PC-3 (cell line): ENCODE data around the gene KCTD1.

Experiments
- EZH2phosphoT487 ChIP-seq: fragments of 300-600 bp; sonication (generic); IDR thresholded peaks from 2 replicates; pipeline ENCODE4 v1.6.1; 2018; ENCODE audit warnings: mild to moderate bottlenecking, antibody characterized with exemption, low read length, borderline replicate concordance
- TF ChIP-seq, protein P1 (sequence below): fragments of 300-600 bp; sonication (generic); conservative IDR thresholded peaks from 2 replicates; pipeline ENCODE4 v1.5.1; 2017; ENCODE audit warnings: antibody characterized with exemption, low read depth, mild to moderate bottlenecking, low read length

DNA sequence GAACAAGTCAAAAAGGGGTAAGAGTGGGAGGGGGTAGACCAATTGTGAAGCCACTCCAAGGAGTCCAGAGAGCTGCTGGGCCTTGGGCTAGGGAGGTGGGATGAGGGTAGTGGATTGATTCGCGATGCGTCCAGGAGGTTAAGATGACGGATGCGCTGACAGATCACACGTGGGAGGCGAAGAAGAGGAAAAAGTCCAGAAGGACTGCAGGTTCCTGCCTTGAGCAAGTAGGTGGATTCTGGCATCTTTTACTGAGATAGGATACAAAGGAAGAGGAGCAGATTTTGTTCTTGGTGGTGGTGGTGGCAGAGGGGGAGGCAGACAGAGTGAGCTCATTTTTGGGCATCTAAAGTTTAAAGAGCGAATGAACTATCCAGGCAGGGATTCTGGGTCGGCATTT is 76.5 kb downstream of the KCTD1 start:
- TF ChIP-seq, protein P1, sequence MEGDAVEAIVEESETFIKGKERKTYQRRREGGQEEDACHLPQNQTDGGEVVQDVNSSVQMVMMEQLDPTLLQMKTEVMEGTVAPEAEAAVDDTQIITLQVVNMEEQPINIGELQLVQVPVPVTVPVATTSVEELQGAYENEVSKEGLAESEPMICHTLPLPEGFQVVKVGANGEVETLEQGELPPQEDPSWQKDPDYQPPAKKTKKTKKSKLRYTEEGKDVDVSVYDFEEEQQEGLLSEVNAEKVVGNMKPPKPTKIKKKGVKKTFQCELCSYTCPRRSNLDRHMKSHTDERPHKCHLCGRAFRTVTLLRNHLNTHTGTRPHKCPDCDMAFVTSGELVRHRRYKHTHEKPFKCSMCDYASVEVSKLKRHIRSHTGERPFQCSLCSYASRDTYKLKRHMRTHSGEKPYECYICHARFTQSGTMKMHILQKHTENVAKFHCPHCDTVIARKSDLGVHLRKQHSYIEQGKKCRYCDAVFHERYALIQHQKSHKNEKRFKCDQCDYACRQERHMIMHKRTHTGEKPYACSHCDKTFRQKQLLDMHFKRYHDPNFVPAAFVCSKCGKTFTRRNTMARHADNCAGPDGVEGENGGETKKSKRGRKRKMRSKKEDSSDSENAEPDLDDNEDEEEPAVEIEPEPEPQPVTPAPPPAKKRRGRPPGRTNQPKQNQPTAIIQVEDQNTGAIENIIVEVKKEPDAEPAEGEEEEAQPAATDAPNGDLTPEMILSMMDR = no peak
- no peak for TF ChIP-seq EZH2phosphoT487
